HG03159 (cell line): ENCODE measurements around the gene PRKAA1.
"Not testable (repeated sequence)": the region's sequence is repeated elsewhere in the genome, so short reads cannot be mapped to it uniquely, and the experiment has no call there.

Source experiments
- ATAC-seq: cut with Tn5 transposase; IDR thresholded peaks from one replicate; pipeline ENCODE4 v1.9.1; 2021; ENCODE audit warnings: mild to moderate bottlenecking, moderate library complexity; ENCODE audit not compliant: unreplicated experiment

Gene PRKAA1

DNA sequence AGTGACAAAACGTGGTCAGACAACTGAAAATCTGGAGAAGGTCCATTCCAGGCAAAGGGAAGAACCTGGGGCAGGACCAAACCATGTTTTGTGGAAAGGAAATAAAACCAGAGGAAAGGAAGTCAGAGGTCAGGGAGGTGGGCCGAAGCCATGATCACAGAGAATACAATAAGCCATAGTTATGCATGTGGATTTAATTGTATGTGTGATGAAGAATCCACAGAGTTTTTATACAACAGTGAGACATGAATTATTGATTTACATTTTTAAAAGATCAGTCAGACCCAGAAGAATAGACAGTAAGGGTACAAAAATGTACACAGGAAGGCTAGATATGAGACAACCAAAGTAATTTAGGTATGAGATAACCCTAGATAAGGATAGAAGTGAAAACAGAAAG lies 63.2 kb downstream of the PRKAA1 start:
- ATAC-seq, result no peak

DNA sequence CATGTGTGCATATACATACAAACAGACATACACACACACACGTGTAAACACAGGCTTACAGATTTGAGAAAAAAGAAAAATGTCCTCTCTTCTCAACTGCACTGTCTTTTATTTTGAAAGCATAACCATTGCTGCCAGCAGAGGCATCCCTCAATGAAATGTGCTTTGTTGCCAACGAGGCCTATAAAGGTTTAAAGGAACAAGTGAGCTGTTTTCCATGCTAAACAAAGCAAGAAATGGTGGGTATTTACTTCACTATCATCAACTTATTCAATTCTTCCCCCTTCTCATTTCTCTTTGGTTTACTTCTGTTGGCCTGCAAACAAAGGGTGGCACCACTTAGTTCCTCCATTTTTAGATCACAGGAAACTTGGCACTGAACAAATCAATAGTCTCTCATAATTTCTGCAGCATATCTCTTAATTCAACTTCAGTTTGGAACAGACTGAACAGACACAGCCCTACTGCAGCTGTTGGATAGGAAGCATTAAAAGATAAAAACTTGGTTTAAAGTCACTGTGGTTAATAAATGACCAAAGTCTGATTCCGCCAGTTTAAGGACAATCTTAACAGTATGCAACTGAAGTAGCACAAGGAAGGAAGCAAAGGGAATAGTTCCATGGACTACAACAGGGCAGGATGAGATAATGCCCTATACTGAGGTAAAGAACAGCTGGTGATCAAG lies 64.2 kb downstream of the PRKAA1 start:
- ATAC-seq, result no peak

DNA sequence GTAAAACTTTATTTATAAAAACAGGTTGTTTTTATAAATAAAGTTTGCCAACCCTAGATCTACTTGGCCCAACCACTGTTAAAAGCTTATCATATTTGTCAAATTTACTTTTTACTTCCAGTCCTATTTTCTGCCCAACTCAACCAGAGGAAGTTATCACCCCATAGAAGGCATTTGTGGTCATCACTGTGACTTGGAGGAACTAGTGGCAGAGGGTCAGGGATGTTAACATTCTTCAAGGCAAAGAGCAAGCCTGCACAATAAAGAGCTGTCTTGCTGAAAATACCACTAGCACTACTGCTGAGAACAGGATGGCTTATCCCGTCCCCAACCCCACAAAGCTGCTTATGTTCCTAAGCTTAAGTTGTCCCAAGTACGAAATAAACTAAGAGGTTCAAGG lies 64.7 kb downstream of the PRKAA1 start:
- ATAC-seq, result no peak

DNA sequence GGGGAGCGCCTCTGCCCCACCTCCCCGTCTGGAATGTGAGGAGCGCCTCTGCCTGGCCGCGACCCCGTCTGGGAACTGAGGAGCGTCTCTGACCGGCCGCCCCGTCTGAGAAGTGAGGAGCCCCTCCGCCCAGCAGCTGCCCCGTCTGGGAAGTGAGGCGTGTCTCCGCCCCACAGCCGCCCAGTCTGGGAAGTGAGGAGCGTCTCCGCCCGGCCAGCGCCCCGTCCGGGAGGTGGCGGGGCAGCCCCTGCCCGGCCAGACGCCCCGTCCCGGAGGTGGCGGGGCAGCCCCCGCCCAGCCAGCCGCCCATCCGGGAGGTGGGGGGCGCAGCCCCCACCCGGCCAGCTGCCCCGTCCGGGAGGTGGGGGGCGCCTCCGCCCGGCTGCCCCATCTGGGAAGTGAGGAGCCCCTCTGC lies 75.7 kb downstream of the PRKAA1 start:
- ATAC-seq, result not testable (repeated sequence)

DNA sequence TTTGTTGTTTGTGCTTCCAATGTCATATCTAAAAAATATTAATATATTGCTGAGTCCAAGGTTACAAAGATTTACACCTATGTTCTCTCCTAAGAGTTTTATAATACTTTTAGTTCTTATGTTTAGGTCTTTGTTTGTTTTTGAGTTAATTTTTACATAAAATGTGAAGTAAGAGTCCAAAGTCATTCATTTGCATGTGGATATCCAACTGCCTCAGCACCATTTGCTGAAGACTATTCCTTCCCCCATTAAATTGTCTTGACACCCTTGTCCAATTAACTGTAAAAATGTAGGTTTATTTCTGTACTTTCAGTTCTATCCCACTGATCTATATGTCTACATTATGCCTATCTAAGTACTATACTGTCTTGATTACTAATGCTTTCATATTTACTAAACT lies 78.1 kb downstream of the PRKAA1 start:
- ATAC-seq, result no peak

DNA sequence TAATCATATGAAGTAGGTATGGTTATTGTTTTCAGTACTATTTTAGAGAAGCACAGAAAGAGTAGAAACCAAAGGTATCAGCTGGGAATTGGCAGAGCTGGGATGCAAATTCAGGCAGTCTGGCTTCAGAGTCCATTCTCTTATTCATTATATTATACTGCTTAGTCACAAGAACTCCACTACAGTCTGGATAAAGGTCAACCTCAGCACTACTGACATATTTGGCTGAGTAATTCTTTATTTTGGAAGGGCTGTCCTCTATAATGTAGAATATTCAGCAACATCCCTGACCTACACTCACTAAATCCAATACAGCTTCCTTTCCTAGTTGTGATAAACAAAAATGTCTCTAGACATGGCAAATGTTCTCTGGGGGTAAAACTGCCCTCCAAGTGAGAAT lies 80.9 kb downstream of the PRKAA1 start:
- ATAC-seq, result no peak

DNA sequence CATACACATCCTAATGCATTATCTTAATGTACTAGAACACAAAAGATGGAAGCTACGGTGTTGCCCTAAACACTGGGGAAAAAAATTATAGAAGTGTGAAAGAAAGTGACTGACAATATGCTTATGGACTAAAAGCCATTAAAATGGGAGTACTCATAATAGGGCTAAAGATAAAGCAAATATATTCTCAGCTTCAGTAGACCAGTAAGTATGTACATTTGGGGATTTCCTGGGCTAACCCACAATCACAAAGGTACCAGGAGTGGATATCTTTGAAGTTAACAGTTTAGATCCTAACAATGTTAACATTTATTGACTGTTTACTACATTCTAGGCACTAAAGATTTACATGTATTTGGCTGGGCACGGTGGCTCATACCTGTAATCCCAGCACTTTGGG lies 81.6 kb downstream of the PRKAA1 start:
- ATAC-seq, result no peak

DNA sequence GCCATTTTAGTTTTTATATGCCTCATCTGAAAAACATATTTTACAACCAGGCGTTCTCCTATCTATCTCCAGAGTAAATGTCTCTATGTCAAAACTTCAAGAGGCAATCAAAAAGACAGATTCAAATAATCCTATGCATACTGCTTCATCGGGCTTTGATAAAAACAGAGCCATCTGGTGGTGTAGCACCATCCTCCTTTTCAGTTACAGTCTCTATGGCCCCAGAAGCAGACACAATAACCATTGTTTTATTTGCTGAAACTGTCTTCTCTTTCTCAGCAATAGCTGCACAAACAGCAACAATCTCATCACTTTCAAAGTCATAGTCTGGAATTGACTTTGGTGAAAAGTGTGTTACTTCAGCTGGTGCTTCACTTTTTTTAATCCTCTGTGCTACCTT lies 82.2 kb downstream of the PRKAA1 start:
- no peak for ATAC-seq

DNA sequence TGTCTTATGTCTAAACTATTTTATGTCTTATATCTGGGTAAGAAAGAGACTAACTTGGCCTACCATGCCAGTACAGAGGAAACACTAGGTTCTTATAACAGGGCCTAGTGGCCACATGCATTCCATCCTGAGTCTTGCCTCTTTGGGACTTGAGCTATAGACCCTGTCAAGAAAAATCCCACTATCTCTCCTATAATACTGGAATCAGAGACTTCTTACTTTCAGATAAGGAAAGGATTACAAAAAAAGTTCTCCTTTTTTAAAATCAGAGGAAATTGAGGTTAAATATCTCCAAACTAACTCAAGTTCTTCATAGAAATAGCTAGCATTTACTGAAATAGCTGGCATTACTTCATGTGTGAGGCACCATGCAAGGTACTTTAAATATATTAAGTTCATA lies 84.2 kb downstream of the PRKAA1 start:
- ATAC-seq, result no peak

DNA sequence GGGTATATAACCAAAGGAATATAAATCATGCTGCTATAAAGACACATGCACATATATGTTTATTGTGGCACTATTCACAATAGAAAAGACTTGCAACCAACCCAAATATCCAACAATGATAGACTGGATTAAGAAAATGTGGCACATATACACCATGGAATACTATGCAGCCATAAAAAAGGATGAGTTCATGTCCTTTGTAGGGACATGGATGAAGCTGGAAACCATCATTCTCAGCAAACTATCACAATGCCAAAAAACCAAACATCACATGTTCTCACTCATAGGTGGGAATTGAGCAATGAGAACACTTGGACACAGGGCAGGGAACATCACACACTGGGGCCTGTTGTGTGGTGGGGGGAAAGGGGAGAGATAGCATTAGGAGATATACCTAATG lies 87.6 kb downstream of the PRKAA1 start:
- ATAC-seq, result not testable (repeated sequence)
